ENCODE data around the gene C14orf180.

DNA sequence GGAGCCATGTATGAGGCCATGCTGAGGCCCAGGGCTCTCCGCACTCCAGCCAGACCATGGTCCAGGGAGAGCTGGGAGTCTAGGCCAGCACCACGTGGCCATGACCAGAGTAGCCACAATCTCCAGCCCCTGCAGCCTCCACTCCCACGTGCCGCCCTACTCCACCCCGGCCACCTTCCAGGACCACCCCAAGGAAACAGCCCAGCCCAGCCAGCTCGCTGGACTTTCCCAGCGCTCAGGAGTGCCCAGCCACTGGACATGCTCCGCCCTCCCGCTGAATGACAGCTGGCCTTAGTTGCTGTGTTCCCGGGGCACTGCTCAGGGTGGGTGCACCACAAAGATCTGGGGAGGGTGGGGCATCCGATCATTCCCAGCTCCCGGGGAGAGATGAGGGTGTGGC, 2.1 kb upstream of the C14orf180 start:
- TF ChIP-seq, protein P1, sequence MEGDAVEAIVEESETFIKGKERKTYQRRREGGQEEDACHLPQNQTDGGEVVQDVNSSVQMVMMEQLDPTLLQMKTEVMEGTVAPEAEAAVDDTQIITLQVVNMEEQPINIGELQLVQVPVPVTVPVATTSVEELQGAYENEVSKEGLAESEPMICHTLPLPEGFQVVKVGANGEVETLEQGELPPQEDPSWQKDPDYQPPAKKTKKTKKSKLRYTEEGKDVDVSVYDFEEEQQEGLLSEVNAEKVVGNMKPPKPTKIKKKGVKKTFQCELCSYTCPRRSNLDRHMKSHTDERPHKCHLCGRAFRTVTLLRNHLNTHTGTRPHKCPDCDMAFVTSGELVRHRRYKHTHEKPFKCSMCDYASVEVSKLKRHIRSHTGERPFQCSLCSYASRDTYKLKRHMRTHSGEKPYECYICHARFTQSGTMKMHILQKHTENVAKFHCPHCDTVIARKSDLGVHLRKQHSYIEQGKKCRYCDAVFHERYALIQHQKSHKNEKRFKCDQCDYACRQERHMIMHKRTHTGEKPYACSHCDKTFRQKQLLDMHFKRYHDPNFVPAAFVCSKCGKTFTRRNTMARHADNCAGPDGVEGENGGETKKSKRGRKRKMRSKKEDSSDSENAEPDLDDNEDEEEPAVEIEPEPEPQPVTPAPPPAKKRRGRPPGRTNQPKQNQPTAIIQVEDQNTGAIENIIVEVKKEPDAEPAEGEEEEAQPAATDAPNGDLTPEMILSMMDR (conservative IDR thresholded peaks at IDR 0.05; ENCODE audit: low read depth, low read length) = no peak
- no peak for TF ChIP-seq EZH2 (IDR thresholded peaks at IDR 0.05; ENCODE audit: borderline replicate concordance, low read depth, low read length, poor library complexity, severe bottlenecking)

Data from A673 (cell line).